ENCODE results near the gene APOBEC3G. TPM values are rescaled to one million over a fixed set of nuclear protein-coding genes. Genes with fewer than 3 reads are reported as not detected.

Gene APOBEC3G
- total RNA-seq, 1 donor from 2014 or later, result 9.0 TPM

- H3K36me3 Mint-ChIP-seq (ENCODE audit: low read depth, unreplicated experiment), result no peaks in the 10 kb centered on the region
- H3K9me3 Mint-ChIP-seq (ENCODE audit: unreplicated experiment), result no peaks in the 10 kb centered on the region
- no peak for TF ChIP-seq CTCF (IDR thresholded peaks at IDR 0.05; ENCODE audit: unreplicated experiment)
- DNase-seq (ENCODE audit: low spot score), result peak; percentile 30
- H3K27me3 Mint-ChIP-seq (ENCODE audit: unreplicated experiment), result peaks cover 14% of the 10 kb centered on the region
- peaks cover 4% of the 10 kb centered on the region for H3K4me1 Mint-ChIP-seq (ENCODE audit: unreplicated experiment)
- no peak overlapping the region for H3K4me3 Mint-ChIP-seq (ENCODE audit: unreplicated experiment)
- H3K27ac Mint-ChIP-seq (ENCODE audit: unreplicated experiment), result peak overlapping the region; percentile 7
Observed at GRCh38 chr22:39087881-39088684, 11.0 kb downstream of the APOBEC3G start.

GRCh38 chr22:39088685-39089032 lies 11.6 kb downstream of the APOBEC3G start:
- Mint-ChIP-seq H3K4me3 (ENCODE audit: unreplicated experiment) (no peak overlapping the region), H3K36me3 (ENCODE audit: low read depth, unreplicated experiment) (no peaks in the 10 kb centered on the region), H3K27me3 (ENCODE audit: unreplicated experiment) (peaks cover 14% of the 10 kb centered on the region), H3K4me1 (ENCODE audit: unreplicated experiment) (peaks cover 4% of the 10 kb centered on the region), H3K9me3 (ENCODE audit: unreplicated experiment) (no peaks in the 10 kb centered on the region), H3K27ac (ENCODE audit: unreplicated experiment) (peak overlapping the region; percentile 7)
- DNase-seq (ENCODE audit: low spot score), result no peak
- TF ChIP-seq CTCF (IDR thresholded peaks at IDR 0.05; ENCODE audit: unreplicated experiment), result no peak

- DNase-seq (ENCODE audit: low spot score), result no peak
- Mint-ChIP-seq H3K27me3 (ENCODE audit: unreplicated experiment) (peaks cover 13% of the 10 kb centered on the region), H3K27ac (ENCODE audit: unreplicated experiment) (no peak overlapping the region), H3K36me3 (ENCODE audit: low read depth, unreplicated experiment) (no peaks in the 10 kb centered on the region), H3K9me3 (ENCODE audit: unreplicated experiment) (no peaks in the 10 kb centered on the region), H3K4me3 (ENCODE audit: unreplicated experiment) (no peak overlapping the region), H3K4me1 (ENCODE audit: unreplicated experiment) (peaks cover 4% of the 10 kb centered on the region)
- TF ChIP-seq CTCF (IDR thresholded peaks at IDR 0.05; ENCODE audit: unreplicated experiment), result no peak
Observed at GRCh38 chr22:39089928-39090327, 12.9 kb downstream of the APOBEC3G start.

GRCh38 chr22:39090426-39091064 lies 13.5 kb downstream of the APOBEC3G start:
- no peaks in the 10 kb centered on the region for H3K9me3 Mint-ChIP-seq (ENCODE audit: unreplicated experiment)
- peaks cover 11% of the 10 kb centered on the region for H3K27me3 Mint-ChIP-seq (ENCODE audit: unreplicated experiment)
- no peak for DNase-seq (ENCODE audit: low spot score)
- H3K4me3 Mint-ChIP-seq (ENCODE audit: unreplicated experiment), result no peak overlapping the region
- H3K36me3 Mint-ChIP-seq (ENCODE audit: low read depth, unreplicated experiment), result no peaks in the 10 kb centered on the region
- H3K27ac Mint-ChIP-seq (ENCODE audit: unreplicated experiment), result no peak overlapping the region
- TF ChIP-seq CTCF (IDR thresholded peaks at IDR 0.05; ENCODE audit: unreplicated experiment), result no peak
- H3K4me1 Mint-ChIP-seq (ENCODE audit: unreplicated experiment), result peaks cover 4% of the 10 kb centered on the region

Measured in endothelial cell (in vitro differentiated cells).